GM23338 (cell line): Measurements from ENCODE around the gene KRT37. TPM values are rescaled to one million over a fixed set of nuclear protein-coding genes. Genes with fewer than 3 reads are reported as not detected.
"Not testable (repeated sequence)": the region's sequence is repeated elsewhere in the genome, so short reads cannot be mapped to it uniquely, and the experiment has no call there.

ENCODE experiments used
- ATAC-seq: fragments of 200-7000 bp; cut with Tn5 transposase; 3 replicates; pipeline ENCODE4 v1.9.1; 2020
- DNase-seq: peaks from one replicate; pipeline ENCODE4 v3.0.0-alpha.2; 2015; ENCODE audit warnings: low spot score
- H2AFZ ChIP-seq: fragments of 200-600 bp; sonication (generic); 2 replicates; pipeline ENCODE4 v1.8.0; 2016; ENCODE audit warnings: antibody characterized with exemption, mild to moderate bottlenecking, moderate library complexity
- H3F3A ChIP-seq: fragments of 200-600 bp; sonication (generic); replicated peaks from 2 replicates; pipeline ENCODE4 v1.8.0; 2017; ENCODE audit warnings: antibody characterized with exemption, mixed run types, low read depth
- H3K27ac ChIP-seq: fragments of 200-600 bp; sonication (generic); 2 replicates; pipeline ENCODE4 v1.6.1; 2016; ENCODE audit warnings: low read depth
- H3K27me3 ChIP-seq: fragments of 200-600 bp; sonication (generic); 2 replicates; pipeline ENCODE4 v1.8.0; 2016; ENCODE audit warnings: mild to moderate bottlenecking, mixed run types, moderate library complexity; ENCODE audit not compliant: insufficient read depth
- H3K36me3 ChIP-seq: fragments of 200-600 bp; sonication (generic); 2 replicates; pipeline ENCODE4 v1.8.0; 2016; ENCODE audit warnings: mild to moderate bottlenecking; ENCODE audit not compliant: insufficient read depth
- H3K4me1 ChIP-seq: fragments of 200-600 bp; sonication (generic); 2 replicates; pipeline ENCODE4 v1.8.0; 2016; ENCODE audit warnings: mild to moderate bottlenecking, moderate library complexity; ENCODE audit not compliant: insufficient read depth
- H3K4me2 ChIP-seq: fragments of 200-600 bp; sonication (generic); 2 replicates; pipeline ENCODE4 v1.7.1; 2017; ENCODE audit warnings: mixed run types
- H3K4me3 ChIP-seq: fragments of 200-600 bp; sonication (generic); 2 replicates; pipeline ENCODE4 v1.6.1; 2016; ENCODE audit warnings: mixed run types
- H3K79me2 ChIP-seq: fragments of 200-600 bp; sonication (generic); replicated peaks from 2 replicates; pipeline ENCODE4 v1.8.0; 2017; ENCODE audit warnings: mild to moderate bottlenecking; ENCODE audit not compliant: insufficient read depth
- H3K9me2 ChIP-seq: fragments of 200-600 bp; sonication (generic); 2 replicates; pipeline ENCODE4 v1.8.0; 2017; ENCODE audit not compliant: insufficient read depth
- H4K20me1 ChIP-seq: fragments of 200-600 bp; sonication (generic); replicated peaks from 2 replicates; pipeline ENCODE4 v1.8.0; 2017; ENCODE audit warnings: mild to moderate bottlenecking; ENCODE audit not compliant: insufficient read depth
- H3K27ac Mint-ChIP-seq: 2 replicates; pipeline ENCODE4 v1.8.0; 2020; ENCODE audit warnings: inconsistent platforms, mild to moderate bottlenecking, moderate library complexity, mixed read lengths
- H3K27me3 Mint-ChIP-seq: 3 replicates; pipeline ENCODE4 v1.8.0; 2022; ENCODE audit warnings: low read depth, mild to moderate bottlenecking, moderate library complexity, mixed read lengths, inconsistent platforms; ENCODE audit not compliant: insufficient read depth, poor library complexity
- H3K36me3 Mint-ChIP-seq: 3 replicates; pipeline ENCODE4 v1.8.0; 2021; ENCODE audit warnings: low read depth, mild to moderate bottlenecking, inconsistent platforms, moderate library complexity, mixed read lengths
- H3K4me1 Mint-ChIP-seq: 3 replicates; pipeline ENCODE4 v1.8.0; 2020; ENCODE audit warnings: mild to moderate bottlenecking, inconsistent platforms, mixed read lengths
- H3K4me3 Mint-ChIP-seq: 3 replicates; pipeline ENCODE4 v1.8.0; 2021; ENCODE audit warnings: moderate library complexity, mild to moderate bottlenecking, inconsistent platforms, mixed read lengths
- H3K9me3 Mint-ChIP-seq: 3 replicates; pipeline ENCODE4 v1.8.0; 2020; ENCODE audit warnings: moderate library complexity, mild to moderate bottlenecking, inconsistent platforms, mixed read lengths
- CREB1 ChIP-seq: fragments of 250-450 bp; sonication (Bioruptor Pico); IDR thresholded peaks from 2 replicates; pipeline ENCODE4 v1.5.0; 2020; ENCODE audit warnings: low read depth, mild to moderate bottlenecking, moderate library complexity
- CTCF ChIP-seq, 2 experiments: fragments of 200-600 bp in 1 of 2; sonication (generic) in 1 of 2; conservative IDR thresholded peaks; 2 replicates each; pipeline versions ENCODE4 v1.5.1 to v1.6.1; 2016 to 2017; ENCODE audit warnings: antibody characterized with exemption in 2 of 2, low read depth in 2 of 2, mild to moderate bottlenecking in 2 of 2, moderate library complexity in 1 of 2
- EZH2 ChIP-seq: fragments of 200-600 bp; sonication (generic); IDR thresholded peaks from one replicate; pipeline ENCODE4 v1.8.0; 2017; ENCODE audit warnings: antibody characterized with exemption, mild to moderate bottlenecking, low read depth; ENCODE audit not compliant: unreplicated experiment
- EZH2phosphoT487 ChIP-seq: fragments of 200-600 bp; sonication (generic); IDR thresholded peaks from one replicate; pipeline ENCODE4 v1.8.1; 2018; ENCODE audit warnings: antibody characterized with exemption; ENCODE audit not compliant: unreplicated experiment
- JUNB ChIP-seq: IDR thresholded peaks from one replicate; pipeline ENCODE4 v1.6.1; 2016; ENCODE audit warnings: antibody characterized with exemption; ENCODE audit not compliant: unreplicated experiment
- NANOG ChIP-seq: IDR thresholded peaks from 2 replicates; pipeline ENCODE4 v1.6.1; 2016; ENCODE audit warnings: antibody characterized with exemption, borderline replicate concordance
- POLR2AphosphoS5 ChIP-seq: IDR thresholded peaks from 2 replicates; pipeline ENCODE4 v1.6.1; 2016; ENCODE audit warnings: antibody characterized with exemption, low read depth
- STAT1 ChIP-seq: IDR thresholded peaks from one replicate; pipeline ENCODE4 v1.6.1; 2016; ENCODE audit warnings: antibody characterized with exemption; ENCODE audit not compliant: unreplicated experiment
- ZNF331 ChIP-seq: fragments of 250-450 bp; sonication (Bioruptor Pico); IDR thresholded peaks from 2 replicates; pipeline ENCODE4 v1.5.0; 2020; ENCODE audit warnings: low read depth, mild to moderate bottlenecking, moderate library complexity
- ZNF462 ChIP-seq: fragments of 250-450 bp; sonication (Bioruptor Pico); IDR thresholded peaks from 2 replicates; pipeline ENCODE4 v1.5.0; 2020; ENCODE audit warnings: mild to moderate bottlenecking, moderate library complexity
- polyA plus RNA-seq: library from polyadenylated mRNA; unstranded; fragments of >200 nt; fragmentation: Nextera tagmentation; extraction: Ambion mirVana; gene quantifications from 2 replicates; pipeline ENCODE4 v1.2.1, GENCODE V29; 2016
- total RNA-seq: library from RNA; depleted of rRNA; stranded (reverse); fragments of >200 nt; shearing (Covaris generic); gene quantifications from 2 replicates; pipeline ENCODE4 v1.2.3, GENCODE V29; 2014

KRT37 gene
- total and polyA plus RNA-seq, 2 experiments from 2014 or later, result not detected

GRCh38 chr17:41422586-41422985 lies 1.8 kb downstream of the KRT37 start:
- H3K4me3 ChIP-seq, DNase-seq, ATAC-seq: not testable (repeated sequence)

GRCh38 chr17:41421617-41422016 lies 2.8 kb downstream of the KRT37 start:
- Mint-ChIP-seq H3K27ac (no peak overlapping the region), H3K4me3 (no peak overlapping the region), H3K4me1 (peaks cover 8% of the 10 kb centered on the region), H3K9me3 (no peaks in the 10 kb centered on the region), H3K27me3 (peaks cover 1% of the 10 kb centered on the region), H3K36me3 (no peaks in the 10 kb centered on the region)
- no peak for TF ChIP-seq ZNF462
- no peak for TF ChIP-seq JUNB
- no peak for TF ChIP-seq NANOG
- no peak for TF ChIP-seq CTCF (conservative IDR thresholded peaks at IDR 0.05; ENCODE audit: low read depth in 2 of 2)
- no peak for TF ChIP-seq EZH2
- no peak for TF ChIP-seq STAT1
- no peak for TF ChIP-seq EZH2phosphoT487
- no peak for TF ChIP-seq ZNF331 (CRISPR knock-in tag)
- no peak for TF ChIP-seq CREB1 (CRISPR knock-in tag)
- no peak for TF ChIP-seq POLR2AphosphoS5
- Histone ChIP-seq H3K4me3 (no peak overlapping the region), H3K9me2 (peaks cover 4% of the 10 kb centered on the region; the same call in 1 of the 2 replicates), H3F3A (no peaks in the 10 kb centered on the region), H2AFZ (no peak overlapping the region), H3K4me1 (no peaks in the 10 kb centered on the region), H3K27me3 (no peaks in the 10 kb centered on the region), H3K27ac (no peak overlapping the region), H3K4me2 (no peak overlapping the region), H4K20me1 (no peaks in the 10 kb centered on the region), H3K36me3 (no peaks in the 10 kb centered on the region), H3K79me2 (no peaks in the 10 kb centered on the region)
- ATAC-seq (no peak), DNase-seq (no peak)

More at GRCh38 chr17:41422586-41422985, 1.8 kb downstream of the KRT37 start:
- not testable (repeated sequence) for H3K4me1 ChIP-seq, H3K4me2 ChIP-seq, H3K79me2 ChIP-seq, H3K9me2 ChIP-seq, H3K27me3 ChIP-seq, H2AFZ ChIP-seq, H3K27ac ChIP-seq, H3K27ac Mint-ChIP-seq, H3K36me3 ChIP-seq, H3K4me1 Mint-ChIP-seq, H3F3A ChIP-seq, H4K20me1 ChIP-seq, H3K27me3 Mint-ChIP-seq, H3K9me3 Mint-ChIP-seq, H3K36me3 Mint-ChIP-seq, H3K4me3 Mint-ChIP-seq
